Adipocyte (in vitro differentiated cells): ENCODE measurements around the gene PAQR4.
A peak's percentile ranks its signal among the peaks of the same experiment; 100 is the strongest.

Experiments used
- DNase-seq: peaks from one replicate; pipeline ENCODE4 v3.0.0-alpha.2; 2015; ENCODE audit warnings: low read depth
- H3K27me3 ChIP-seq: replicated peaks from 2 replicates; pipeline ENCODE4 v1.7.0; 2013; ENCODE audit warnings: mild to moderate bottlenecking, low read length, moderate library complexity; ENCODE audit not compliant: control insufficient read depth, insufficient read depth
- H3K36me3 ChIP-seq: 2 replicates; pipeline ENCODE4 v1.7.0; 2013; ENCODE audit warnings: low read length, mild to moderate bottlenecking, moderate library complexity; ENCODE audit not compliant: control insufficient read depth, insufficient read depth, severe bottlenecking
- H3K4me1 ChIP-seq: 2 replicates; pipeline ENCODE4 v1.7.0; 2013; ENCODE audit warnings: mild to moderate bottlenecking, low read length, moderate library complexity; ENCODE audit not compliant: control insufficient read depth, insufficient read depth
- H3K4me3 ChIP-seq: 2 replicates; pipeline ENCODE4 v1.7.0; 2013; ENCODE audit warnings: mild to moderate bottlenecking, low read length, moderate library complexity
- H3K9ac ChIP-seq: 2 replicates; pipeline ENCODE4 v1.7.0; 2013; ENCODE audit warnings: mild to moderate bottlenecking, low read length, moderate library complexity
- H3K9me3 ChIP-seq: 2 replicates; pipeline ENCODE4 v1.7.0; 2013; ENCODE audit warnings: mild to moderate bottlenecking, low read length, moderate library complexity; ENCODE audit not compliant: control insufficient read depth

The PAQR4 gene

DNA sequence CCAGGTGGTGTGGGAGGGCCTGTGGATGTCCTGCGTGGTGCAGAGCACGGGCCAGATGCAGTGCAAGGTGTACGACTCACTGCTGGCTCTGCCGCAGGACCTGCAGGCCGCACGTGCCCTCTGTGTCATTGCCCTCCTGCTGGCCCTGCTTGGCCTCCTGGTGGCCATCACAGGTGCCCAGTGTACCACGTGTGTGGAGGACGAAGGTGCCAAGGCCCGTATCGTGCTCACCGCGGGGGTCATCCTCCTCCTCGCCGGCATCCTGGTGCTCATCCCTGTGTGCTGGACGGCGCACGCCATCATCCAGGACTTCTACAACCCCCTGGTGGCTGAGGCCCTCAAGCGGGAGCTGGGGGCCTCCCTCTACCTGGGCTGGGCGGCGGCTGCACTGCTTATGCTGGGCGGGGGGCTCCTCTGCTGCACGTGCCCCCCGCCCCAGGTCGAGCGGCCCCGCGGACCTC is 44.4 kb downstream of the PAQR4 start:
- Histone ChIP-seq H3K9me3 (no peaks in the 10 kb centered on the region), H3K27me3 (peaks cover 49% of the 10 kb centered on the region), H3K4me1 (peaks cover 2% of the 10 kb centered on the region), H3K9ac (no peak overlapping the region), H3K4me3 (no peak overlapping the region), H3K36me3 (no peaks in the 10 kb centered on the region)
- no peak for DNase-seq

DNA sequence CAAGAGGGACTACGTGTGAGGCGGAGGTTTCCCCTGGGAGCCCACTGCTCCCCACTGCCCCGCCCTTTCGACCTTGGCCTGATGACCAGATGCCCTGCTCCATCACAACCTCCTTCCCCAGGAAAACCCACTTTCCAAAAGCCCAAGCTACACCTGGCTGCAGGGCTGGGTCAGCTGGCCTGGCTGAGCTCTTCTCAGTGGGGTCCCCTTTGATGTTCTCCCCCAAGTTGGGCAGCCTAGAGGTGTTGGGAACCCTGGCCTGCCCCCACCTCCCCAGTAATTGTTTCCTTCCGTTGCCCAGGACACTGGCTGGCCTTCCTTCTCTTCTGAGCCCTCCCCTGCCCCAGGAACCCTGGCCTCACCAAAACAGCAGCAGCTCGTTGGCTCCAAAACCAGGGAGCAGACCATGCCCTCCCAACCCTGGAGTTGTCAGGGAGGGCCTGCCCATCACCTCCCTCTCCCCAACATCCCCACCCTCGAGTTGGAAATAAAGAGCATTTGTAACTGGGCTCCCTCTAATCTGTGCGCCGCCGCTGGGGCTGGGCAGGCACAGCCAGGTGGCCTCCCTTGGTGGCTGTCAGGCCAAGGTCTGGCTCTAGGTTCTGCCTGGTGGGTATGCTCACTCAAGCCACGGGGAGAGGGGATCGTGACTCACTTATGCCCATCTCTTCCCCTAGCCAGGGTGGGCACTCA is 45.0 kb downstream of the PAQR4 start:
- Histone ChIP-seq H3K27me3 (peaks cover 46% of the 10 kb centered on the region), H3K9me3 (no peaks in the 10 kb centered on the region), H3K4me1 (no peaks in the 10 kb centered on the region), H3K4me3 (no peak overlapping the region), H3K36me3 (no peaks in the 10 kb centered on the region), H3K9ac (no peak overlapping the region)
- no peak for DNase-seq

DNA sequence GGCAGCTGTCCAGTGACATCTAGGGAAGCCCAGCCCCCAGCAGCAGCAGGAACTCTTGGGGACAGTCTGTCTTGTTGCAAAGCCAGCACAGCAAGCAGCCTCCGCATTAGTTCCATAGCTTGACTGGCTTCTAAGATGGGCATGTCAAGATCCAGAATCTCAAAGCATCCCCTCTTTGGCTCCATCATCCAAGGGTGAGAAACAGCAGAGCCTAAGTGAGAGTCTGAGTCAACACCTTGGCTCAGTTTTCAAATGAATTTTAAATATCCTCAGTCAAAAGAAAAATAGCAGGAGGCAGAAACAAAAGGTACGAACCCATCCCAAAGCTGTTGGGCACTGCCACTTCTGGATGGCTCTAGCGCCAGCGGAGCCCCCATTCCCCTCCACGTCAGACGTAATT is 45.8 kb downstream of the PAQR4 start:
- no peak overlapping the region for H3K4me3 ChIP-seq
- H3K36me3 ChIP-seq, result no peaks in the 10 kb centered on the region
- peaks cover 46% of the 10 kb centered on the region for H3K27me3 ChIP-seq
- peaks cover 2% of the 10 kb centered on the region for H3K4me1 ChIP-seq
- H3K9ac ChIP-seq, result no peak overlapping the region
- no peak for DNase-seq
- H3K9me3 ChIP-seq, result no peaks in the 10 kb centered on the region

DNA sequence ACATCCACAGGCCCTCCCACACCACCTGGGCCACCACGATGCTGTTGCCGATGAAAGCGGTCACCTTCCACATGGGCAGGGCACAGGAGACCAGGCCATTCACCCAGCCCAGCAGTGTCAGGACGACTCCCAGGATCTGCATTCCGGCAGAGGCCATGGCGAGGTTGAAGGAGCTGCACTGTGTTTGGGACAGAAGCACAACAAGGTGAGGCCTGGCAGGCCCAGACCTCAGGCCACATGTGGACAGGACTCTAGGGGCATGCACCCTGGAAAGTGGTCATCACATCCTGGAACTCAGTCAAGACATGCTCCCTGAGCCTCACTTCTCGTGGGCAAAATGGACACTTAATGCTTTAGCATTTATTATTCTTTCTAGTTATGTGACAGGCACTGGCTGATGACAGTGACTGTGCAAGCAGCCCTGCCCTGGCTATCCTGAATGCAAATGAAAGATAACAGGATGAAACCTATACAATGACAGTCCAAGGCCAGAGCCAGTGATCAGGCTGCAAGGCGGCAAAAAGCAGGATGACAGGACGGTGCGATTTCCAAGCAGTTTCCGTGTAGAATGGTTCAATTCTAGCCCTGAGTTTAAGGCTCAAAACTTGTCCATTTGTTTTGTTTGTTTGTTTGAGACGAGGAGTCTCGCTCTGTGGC is 46.8 kb downstream of the PAQR4 start:
- Histone ChIP-seq H3K4me1 (peaks cover 3% of the 10 kb centered on the region), H3K4me3 (no peak overlapping the region), H3K36me3 (no peaks in the 10 kb centered on the region), H3K27me3 (peaks cover 46% of the 10 kb centered on the region), H3K9ac (no peak overlapping the region), H3K9me3 (no peaks in the 10 kb centered on the region)
- no peak for DNase-seq

DNA sequence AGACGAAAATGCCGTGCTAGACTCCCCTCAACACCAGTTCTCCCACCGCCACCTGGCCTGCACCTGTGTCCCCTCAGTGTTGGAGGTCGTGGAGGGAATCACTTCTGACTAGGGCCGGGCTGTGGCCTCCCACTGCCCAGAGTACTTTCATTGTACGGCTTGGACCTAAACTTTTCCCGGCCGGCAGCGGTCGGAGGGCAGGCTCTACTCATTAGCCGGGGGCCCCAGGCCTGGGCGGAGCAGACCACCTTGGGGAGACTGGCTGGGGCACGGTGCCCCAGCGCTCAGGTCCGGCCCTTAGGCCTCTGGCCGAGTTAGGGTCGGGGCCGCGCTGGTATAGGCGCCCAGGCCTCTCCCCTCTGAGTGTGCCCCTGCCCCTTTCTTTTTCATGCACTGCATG is 48.2 kb downstream of the PAQR4 start:
- H3K27me3 ChIP-seq, result peaks cover 37% of the 10 kb centered on the region

DNA sequence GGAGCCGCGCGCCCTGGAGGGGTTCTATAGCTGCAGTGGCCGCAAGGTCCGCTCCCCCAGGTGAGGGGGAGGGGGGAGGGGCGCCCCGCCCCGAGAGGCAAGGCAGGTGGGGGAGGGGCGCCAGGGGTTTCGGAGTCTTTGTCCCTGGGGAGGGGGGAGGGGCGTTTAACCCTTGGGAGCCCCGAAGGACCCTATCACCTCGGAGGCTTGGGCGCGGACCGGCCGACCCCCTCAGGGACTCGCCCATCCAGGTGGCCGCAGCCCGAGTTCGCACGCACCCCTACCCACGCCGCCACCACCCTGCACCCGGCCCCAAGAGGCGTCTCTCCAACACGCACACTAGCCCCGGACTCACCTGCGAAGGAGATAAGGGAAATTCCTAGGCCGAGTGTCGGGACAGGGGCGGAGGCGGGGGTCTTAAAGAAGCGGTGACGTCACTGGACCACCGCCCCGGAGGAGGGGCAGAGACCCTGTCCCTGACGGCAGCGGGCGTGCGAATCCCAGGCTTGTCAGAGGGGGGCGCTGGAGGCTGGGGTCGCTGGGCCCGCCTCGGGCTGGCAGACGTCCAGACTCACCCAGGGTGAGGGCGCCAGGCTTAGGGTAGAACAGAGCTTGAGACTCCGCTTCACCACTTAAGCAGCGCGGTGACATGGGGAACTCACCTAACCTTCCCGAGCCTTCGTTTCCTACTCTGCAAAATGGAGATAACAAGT is 48.8 kb downstream of the PAQR4 start, which contains the start of gene CLDN6:
TSS of gene CLDN6 (minus strand) at position 390 of the 713 bp plus-strand sequence. CDS start 2,162 bp downstream, outside the sequence.
- H3K4me3 ChIP-seq, result no peak within 1 kb of the TSS
- H3K27me3 ChIP-seq, result peaks cover 32% of the 10 kb centered on the region
- no peak for DNase-seq
- H3K9ac ChIP-seq, result no peak within 1 kb of the TSS
- H3K9me3 ChIP-seq, result no peaks in the 10 kb centered on the region
- H3K36me3 ChIP-seq, result no peaks in the 10 kb centered on the region
- peaks cover 17% of the 10 kb centered on the region for H3K4me1 ChIP-seq

More for the DNA sequence above, 48.2 kb downstream of the PAQR4 start:
- H3K4me3 ChIP-seq, result no peak overlapping the region
- no peaks in the 10 kb centered on the region for H3K9me3 ChIP-seq
- no peak overlapping the region for H3K9ac ChIP-seq
- no peaks in the 10 kb centered on the region for H3K36me3 ChIP-seq
- peaks cover 10% of the 10 kb centered on the region for H3K4me1 ChIP-seq
- no peak for DNase-seq

DNA sequence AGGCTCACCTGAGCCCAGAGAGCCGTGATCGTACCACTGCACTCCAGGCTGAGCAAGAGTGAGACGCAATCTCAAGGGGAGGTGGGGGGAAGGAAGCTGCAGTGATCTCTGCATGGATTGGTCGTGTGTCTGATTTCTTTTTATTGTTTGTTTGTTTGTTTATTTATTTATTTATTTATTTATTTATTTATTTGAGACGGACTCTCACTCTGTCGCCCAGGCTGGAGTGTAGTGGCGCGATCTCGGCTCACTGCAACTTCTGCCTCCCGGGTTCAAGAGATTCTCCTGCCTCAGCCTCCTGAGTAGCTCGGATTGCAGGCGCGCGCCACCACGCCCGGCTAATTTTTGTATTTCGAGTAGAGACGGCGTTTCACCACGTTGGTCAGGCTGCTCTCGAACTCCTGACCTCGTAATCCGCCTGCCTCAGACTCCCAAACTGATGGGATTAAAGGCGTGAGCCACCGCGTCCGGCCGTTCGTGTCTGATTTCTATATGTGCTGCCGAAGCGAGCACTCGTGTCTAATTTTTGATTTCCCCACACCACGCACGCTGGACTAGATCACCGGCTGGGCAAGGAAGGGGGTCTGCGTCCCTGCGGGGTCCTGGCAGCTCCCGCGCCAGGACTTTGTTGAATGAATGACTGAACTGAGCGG is 50.6 kb downstream of the PAQR4 start:
- no peak for DNase-seq
- H3K9me3 ChIP-seq, result no peaks in the 10 kb centered on the region
- H3K9ac ChIP-seq, result peak overlapping the region; percentile 63
- H3K4me1 ChIP-seq, result peaks cover 23% of the 10 kb centered on the region
- H3K36me3 ChIP-seq, result no peaks in the 10 kb centered on the region
- H3K4me3 ChIP-seq, result peak overlapping the region; percentile 96
- H3K27me3 ChIP-seq, result peaks cover 16% of the 10 kb centered on the region

DNA sequence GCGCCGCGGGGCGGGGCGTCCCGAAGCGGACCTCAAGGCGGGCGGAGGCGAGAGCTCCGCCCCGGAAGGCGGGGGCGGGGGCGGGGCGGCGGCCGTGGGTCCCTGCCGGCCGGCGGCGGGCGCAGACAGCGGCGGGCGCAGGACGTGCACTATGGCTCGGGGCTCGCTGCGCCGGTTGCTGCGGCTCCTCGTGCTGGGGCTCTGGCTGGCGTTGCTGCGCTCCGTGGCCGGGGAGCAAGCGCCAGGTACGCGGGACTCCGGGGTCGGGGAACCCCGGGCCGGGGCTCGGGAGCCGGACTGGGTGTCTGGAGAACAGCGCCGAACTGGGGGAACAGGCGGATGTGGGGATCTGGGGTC is 51.1 kb downstream of the PAQR4 start, which contains the start of gene TNFRSF12A:
TSS of gene TNFRSF12A (plus strand) at position 122 of the 357 bp plus-strand sequence. CDS start at position 152, 30 bp downstream.
- peak; percentile 95 for DNase-seq
- H3K9me3 ChIP-seq, result no peaks in the 10 kb centered on the region
- H3K36me3 ChIP-seq, result no peaks in the 10 kb centered on the region
- H3K27me3 ChIP-seq, result peaks cover 13% of the 10 kb centered on the region
- peaks cover 23% of the 10 kb centered on the region for H3K4me1 ChIP-seq
- peak within 1 kb of the TSS; percentile 96 for H3K4me3 ChIP-seq
- peak within 1 kb of the TSS; percentile 100 for H3K9ac ChIP-seq

DNA sequence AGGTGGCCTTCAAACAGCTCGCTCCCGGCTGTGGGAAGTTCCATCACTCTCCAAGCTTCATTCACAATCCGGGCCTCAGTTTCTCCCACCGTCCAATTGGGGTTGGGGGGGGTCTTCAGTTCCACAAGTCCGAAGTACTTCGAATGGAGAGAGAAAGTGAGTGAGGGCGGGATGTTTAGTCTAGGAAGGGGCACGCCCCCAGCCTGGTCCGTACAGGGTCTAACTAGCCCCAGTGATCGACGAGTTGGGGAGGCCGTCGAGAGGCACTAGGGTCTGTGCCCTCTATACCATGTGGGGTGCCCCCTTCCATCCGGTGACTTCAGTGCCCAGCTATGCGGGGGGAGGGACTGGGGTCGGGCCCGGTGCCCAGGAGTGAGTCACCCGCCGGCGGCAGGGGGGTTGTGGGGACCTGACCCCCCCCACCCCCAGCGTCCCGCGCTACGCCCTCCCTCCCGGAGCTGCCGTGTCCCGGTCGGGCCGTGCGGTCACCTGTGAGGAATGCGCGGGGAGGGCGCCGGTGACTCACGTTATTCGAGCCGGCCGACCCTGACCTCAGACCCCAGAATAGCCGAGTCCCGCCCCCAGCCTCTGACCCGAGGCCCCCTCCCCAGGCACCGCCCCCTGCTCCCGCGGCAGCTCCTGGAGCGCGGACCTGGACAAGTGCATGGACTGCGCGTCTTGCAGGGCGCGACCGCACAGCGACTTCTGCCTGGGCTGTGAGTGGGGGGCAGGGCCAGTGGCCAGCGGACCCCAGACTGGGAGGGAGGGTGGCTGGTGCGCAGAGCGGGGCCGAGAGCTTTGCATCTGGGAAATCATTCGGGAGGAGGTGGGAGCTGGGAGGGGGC is 51.7 kb downstream of the PAQR4 start:
- peak; percentile 88 for DNase-seq
- Histone ChIP-seq H3K27me3 (peaks cover 11% of the 10 kb centered on the region), H3K4me3 (peak overlapping the region; percentile 96), H3K9ac (peak overlapping the region; percentile 100), H3K9me3 (no peaks in the 10 kb centered on the region), H3K36me3 (peaks cover 2% of the 10 kb centered on the region), H3K4me1 (peaks cover 23% of the 10 kb centered on the region)

DNA sequence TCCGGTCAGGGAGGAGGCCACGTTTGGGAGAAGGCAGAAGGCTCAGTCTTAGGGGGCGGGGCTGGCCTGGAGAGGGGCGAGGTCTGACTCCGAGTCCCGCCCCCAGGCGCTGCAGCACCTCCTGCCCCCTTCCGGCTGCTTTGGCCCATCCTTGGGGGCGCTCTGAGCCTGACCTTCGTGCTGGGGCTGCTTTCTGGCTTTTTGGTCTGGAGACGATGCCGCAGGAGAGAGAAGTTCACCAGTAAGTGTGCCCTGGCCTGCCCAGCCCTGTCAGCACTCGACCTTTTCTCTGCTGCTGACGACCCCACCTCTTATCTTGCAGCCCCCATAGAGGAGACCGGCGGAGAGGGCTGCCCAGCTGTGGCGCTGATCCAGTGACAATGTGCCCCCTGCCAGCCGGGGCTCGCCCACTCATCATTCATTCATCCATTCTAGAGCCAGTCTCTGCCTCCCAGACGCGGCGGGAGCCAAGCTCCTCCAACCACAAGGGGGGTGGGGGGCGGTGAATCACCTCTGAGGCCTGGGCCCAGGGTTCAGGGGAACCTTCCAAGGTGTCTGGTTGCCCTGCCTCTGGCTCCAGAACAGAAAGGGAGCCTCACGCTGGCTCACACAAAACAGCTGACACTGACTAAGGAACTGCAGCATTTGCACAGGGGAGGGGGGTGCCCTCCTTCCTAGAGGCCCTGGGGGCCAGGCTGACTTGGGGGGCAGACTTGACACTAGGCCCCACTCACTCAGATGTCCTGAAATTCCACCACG is 52.5 kb downstream of the PAQR4 start:
- peak overlapping the region; percentile 96 for H3K4me3 ChIP-seq
- peaks cover 10% of the 10 kb centered on the region for H3K36me3 ChIP-seq
- H3K27me3 ChIP-seq, result peaks cover 11% of the 10 kb centered on the region
- peaks cover 23% of the 10 kb centered on the region for H3K4me1 ChIP-seq
- H3K9ac ChIP-seq, result peak overlapping the region; percentile 100
- no peaks in the 10 kb centered on the region for H3K9me3 ChIP-seq
- peak; percentile 90 for DNase-seq
